ENCODE data around the gene AKAP13. TPM values are rescaled to one million over a fixed set of nuclear protein-coding genes. Genes with fewer than 3 reads are reported as not detected.

The AKAP13 gene
- total RNA-seq, 4 donors from 2014 or later: 332 to 362 (median 351) TPM

GRCh38 chr15:85562824-85563223 lies 182.4 kb downstream of the AKAP13 start:
- Histone ChIP-seq H3K27me3 (no peaks in the 10 kb centered on the region), H3K27ac (peak overlapping the region in 1 of 4 donors; percentile 36), H3K4me1 (peaks cover 0 to 39% (median 2%) of the 10 kb centered on the region in 4 donors), H3K36me3 (no peaks in the 10 kb centered on the region), H3K9me3 (no peaks in the 10 kb centered on the region), H3K4me3 (no peak overlapping the region)
- TF ChIP-seq EP300 (IDR thresholded peaks at IDR 0.05): no peak
- 94 to 96% methylated on average over 6 of the region's 6 CpGs for WGBS, 2 donors
- no peak for DNase-seq (ENCODE audit: low spot score in 2 of 2)

GRCh38 chr15:85563328-85563727 lies 182.9 kb downstream of the AKAP13 start:
- peak in 1 of 2 donors; percentile 57 for TF ChIP-seq EP300 (IDR thresholded peaks at IDR 0.05)
- TF ChIP-seq CTCF (IDR thresholded peaks at IDR 0.05): no peak
- peak overlapping the region in 1 of 4 donors; percentile 36 for H3K27ac ChIP-seq
- H3K27me3 ChIP-seq: no peaks in the 10 kb centered on the region
- no peak overlapping the region for H3K4me3 ChIP-seq
- peaks cover 0 to 35% (median 2%) of the 10 kb centered on the region in 4 donors for H3K4me1 ChIP-seq
- 58 to 59% methylated on average over 3 of the region's 3 CpGs for WGBS, 2 donors
- H3K9me3 ChIP-seq: no peaks in the 10 kb centered on the region
- H3K36me3 ChIP-seq: no peaks in the 10 kb centered on the region
- no peak for DNase-seq (ENCODE audit: low spot score in 2 of 2)

- Histone ChIP-seq H3K9me3 (no peaks in the 10 kb centered on the region), H3K27ac (peak overlapping the region in 1 of 4 donors; percentile 36), H3K4me3 (no peak overlapping the region), H3K4me1 (peaks cover 0 to 35% (median 2%) of the 10 kb centered on the region in 4 donors), H3K36me3 (no peaks in the 10 kb centered on the region), H3K27me3 (no peaks in the 10 kb centered on the region)
- no peak for DNase-seq (ENCODE audit: low spot score in 2 of 2)
- no peak for TF ChIP-seq EP300 (IDR thresholded peaks at IDR 0.05)
- 91 to 92% methylated on average over 1 of the region's 1 CpG for WGBS, 2 donors
Measured at GRCh38 chr15:85563731-85564130, 183.3 kb downstream of the AKAP13 start.

- Histone ChIP-seq H3K4me3 (no peak overlapping the region), H3K27ac (peak overlapping the region in 1 of 4 donors; percentile 25), H3K27me3 (no peaks in the 10 kb centered on the region), H3K36me3 (no peaks in the 10 kb centered on the region), H3K4me1 (peaks cover 0 to 31% (median 2%) of the 10 kb centered on the region in 4 donors), H3K9me3 (no peaks in the 10 kb centered on the region)
- no peak for DNase-seq (ENCODE audit: low spot score in 2 of 2)
- TF ChIP-seq POLR2A (IDR thresholded peaks at IDR 0.05) (no peak), CTCF (IDR thresholded peaks at IDR 0.05) (no peak), EP300 (IDR thresholded peaks at IDR 0.05) (no peak)
- 12 to 25% methylated on average over 2 of the region's 2 CpGs for WGBS, 2 donors
Measured at GRCh38 chr15:85564686-85565085, 184.3 kb downstream of the AKAP13 start.

- no peaks in the 10 kb centered on the region for H3K27me3 ChIP-seq
- 85 to 93% methylated on average over 7 of the region's 7 CpGs for WGBS, 2 donors
Measured at GRCh38 chr15:85568261-85568808, 187.9 kb downstream of the AKAP13 start.

More at GRCh38 chr15:85568261-85568808, 187.9 kb downstream of the AKAP13 start:
- Histone ChIP-seq H3K27ac (no peak overlapping the region), H3K9me3 (no peaks in the 10 kb centered on the region), H3K36me3 (no peaks in the 10 kb centered on the region), H3K4me3 (no peak overlapping the region), H3K4me1 (peaks cover 0 to 34% (median 0%) of the 10 kb centered on the region in 4 donors)
- no peak for DNase-seq (ENCODE audit: low spot score in 2 of 2)
- no peak for TF ChIP-seq POLR2A (IDR thresholded peaks at IDR 0.05)
- no peak for TF ChIP-seq CTCF (IDR thresholded peaks at IDR 0.05)
- TF ChIP-seq EP300 (IDR thresholded peaks at IDR 0.05): no peak
